GM18517 (cell line): ENCODE data around the gene IRF5.

Source experiments
- ATAC-seq: cut with Tn5 transposase; IDR thresholded peaks from one replicate; pipeline ENCODE4 v1.9.1; 2021; ENCODE audit warnings: mild to moderate bottlenecking, moderate library complexity; ENCODE audit not compliant: unreplicated experiment

The IRF5 gene, protein sequence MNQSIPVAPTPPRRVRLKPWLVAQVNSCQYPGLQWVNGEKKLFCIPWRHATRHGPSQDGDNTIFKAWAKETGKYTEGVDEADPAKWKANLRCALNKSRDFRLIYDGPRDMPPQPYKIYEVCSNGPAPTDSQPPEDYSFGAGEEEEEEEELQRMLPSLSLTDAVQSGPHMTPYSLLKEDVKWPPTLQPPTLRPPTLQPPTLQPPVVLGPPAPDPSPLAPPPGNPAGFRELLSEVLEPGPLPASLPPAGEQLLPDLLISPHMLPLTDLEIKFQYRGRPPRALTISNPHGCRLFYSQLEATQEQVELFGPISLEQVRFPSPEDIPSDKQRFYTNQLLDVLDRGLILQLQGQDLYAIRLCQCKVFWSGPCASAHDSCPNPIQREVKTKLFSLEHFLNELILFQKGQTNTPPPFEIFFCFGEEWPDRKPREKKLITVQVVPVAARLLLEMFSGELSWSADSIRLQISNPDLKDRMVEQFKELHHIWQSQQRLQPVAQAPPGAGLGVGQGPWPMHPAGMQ

GRCh38 chr7:128937647-128938543 is at the start of gene IRF5:
TSS of gene IRF5 (plus strand) at chr7:128937927. CDS start at chr7:128942082, 4,155 bp downstream.
- no peak for ATAC-seq

GRCh38 chr7:128888039-128888755 is 49.5 kb upstream of the IRF5 start:
- no peak for ATAC-seq

GRCh38 chr7:128888756-128889095 is 49.0 kb upstream of the IRF5 start:
- no peak for ATAC-seq

DNA sequence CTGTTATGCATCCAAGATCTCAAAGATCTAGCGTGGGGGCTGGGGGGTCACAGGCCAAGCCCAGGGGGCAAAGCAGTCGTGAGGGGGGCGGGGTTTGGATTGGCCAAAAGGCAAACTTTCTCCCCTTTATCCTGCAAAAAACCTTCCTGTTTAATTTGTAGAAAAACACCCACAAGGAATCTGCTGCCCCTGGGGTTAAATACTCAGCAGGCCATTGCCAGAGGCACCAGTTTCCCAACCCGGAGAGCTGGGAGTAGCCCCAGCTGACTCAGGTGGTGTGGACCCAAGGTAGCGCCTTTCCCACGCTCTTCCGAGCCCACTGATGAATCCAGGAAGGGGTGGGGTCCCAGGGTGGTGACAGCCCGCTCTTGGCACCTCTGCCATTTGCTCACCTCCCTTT is 48.6 kb upstream of the IRF5 start:
- ATAC-seq: no peak

- no peak for ATAC-seq
These were observed 47.2 kb upstream of the IRF5 start for GRCh38 chr7:128890306-128891109.

- no peak for ATAC-seq
These were observed 46.4 kb upstream of the IRF5 start for GRCh38 chr7:128891110-128891941.

- no peak for ATAC-seq
These were observed 45.8 kb upstream of the IRF5 start for GRCh38 chr7:128891942-128892269.

DNA sequence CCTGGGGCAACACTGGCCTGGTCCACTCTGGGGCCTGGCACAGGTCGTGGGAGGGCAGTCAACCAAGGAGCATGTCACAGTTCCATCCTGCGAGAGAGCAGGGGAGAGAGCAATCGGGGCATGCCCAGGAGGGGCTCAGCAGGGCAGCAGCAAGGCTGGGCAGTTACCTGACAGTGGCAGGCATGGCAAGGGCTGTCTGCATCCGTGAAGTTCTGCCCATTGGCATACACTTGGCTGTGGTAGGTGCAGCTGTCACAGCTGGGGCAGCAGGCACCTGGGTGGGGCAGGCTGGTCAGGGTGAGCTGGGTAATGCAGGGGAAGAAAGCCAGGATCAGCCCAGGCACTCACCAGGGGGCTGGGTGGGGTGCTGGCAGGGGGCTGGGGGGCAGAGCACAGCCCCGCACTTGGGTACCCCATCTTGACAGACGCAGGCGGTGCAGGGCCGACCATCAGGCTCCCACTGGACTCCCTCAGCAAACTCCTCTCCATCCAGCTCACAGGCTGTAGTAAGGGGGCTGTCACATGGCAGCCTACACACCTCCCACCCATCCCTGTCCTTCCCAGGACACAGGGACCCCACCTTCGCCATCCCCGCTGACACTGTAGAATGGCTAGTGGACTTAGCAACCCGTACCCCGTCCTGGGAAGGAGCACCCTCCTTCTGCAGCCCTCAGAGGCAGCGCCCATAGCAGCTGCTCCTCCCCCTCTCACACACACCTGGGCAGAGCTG is 45.0 kb upstream of the IRF5 start:
- no peak for ATAC-seq

DNA sequence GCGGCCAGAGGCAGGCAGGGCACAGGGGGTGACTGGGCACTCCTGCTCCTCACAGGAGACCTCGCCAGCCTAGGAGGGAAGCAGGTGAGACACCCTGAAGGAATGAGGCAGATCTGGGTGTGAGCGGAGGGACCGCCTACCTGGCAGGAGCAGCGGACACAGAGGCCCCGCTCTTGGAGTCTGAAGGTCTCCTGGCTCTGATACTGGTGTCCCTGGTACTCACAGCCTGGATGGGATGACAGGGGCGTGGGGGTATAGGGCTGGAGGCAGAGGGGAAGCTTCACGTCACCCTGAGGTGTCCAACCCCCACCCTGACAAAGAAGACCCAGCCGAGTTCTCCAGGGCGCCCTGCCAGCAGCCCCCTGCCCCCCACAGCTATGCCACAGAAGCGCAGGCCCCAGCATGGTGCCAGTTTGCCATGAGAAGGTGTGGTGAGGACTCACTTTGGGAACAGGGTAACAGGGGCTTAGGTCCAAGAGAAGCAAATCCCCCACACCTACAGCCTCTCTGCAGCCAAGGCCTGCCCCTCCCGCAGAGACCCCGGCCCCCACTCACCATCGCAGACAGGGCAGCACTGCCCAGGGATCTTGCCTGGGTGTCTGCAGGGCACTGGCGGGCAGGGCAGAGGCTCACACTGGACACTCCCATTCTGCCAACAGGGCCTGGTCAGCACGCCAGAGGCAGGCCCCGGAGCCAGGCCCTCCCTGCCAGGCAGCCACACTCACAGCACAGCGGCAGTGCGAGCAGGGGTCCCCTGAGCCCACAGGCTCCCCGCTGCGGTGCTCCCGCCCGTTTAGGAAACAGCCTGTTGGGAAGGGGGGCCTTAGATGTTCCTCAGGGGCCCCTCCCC is 44.3 kb upstream of the IRF5 start:
- no peak for ATAC-seq

DNA sequence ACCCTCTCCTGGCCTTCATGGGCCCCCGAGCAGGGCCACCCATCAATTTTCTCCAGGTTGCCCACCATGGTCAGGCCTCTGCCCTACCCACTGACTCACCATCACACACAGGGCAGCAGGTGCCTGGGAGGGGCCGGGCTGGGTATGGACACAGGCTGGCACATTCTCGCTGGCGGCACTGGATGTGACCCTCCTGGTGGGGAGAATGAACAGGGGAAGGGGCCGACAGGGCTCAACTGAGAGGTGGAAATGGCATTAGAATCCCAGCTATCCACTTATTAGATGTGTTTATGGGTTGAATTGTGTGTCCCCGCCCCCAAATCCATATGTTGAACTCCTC is 43.7 kb upstream of the IRF5 start:
- ATAC-seq: no peak

DNA sequence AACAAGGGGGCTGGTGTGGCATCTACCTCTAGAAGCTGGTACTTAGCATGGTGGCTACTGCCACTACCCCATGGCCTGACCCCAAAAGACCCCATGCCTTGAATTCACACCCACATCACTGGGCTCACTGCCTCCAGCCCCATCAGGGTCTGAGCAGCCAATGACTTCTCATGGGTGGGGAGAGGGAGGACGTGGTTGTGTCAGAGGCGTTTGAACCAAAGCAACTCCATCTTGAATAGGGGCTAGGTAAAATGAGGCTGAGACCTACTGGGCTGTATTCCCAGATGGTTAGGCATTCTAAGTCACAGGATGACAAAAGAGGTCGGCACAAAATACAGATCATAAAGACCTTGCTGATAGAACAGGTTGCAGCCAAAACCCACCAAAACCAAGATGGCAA is 42.4 kb upstream of the IRF5 start:
- no peak for ATAC-seq

DNA sequence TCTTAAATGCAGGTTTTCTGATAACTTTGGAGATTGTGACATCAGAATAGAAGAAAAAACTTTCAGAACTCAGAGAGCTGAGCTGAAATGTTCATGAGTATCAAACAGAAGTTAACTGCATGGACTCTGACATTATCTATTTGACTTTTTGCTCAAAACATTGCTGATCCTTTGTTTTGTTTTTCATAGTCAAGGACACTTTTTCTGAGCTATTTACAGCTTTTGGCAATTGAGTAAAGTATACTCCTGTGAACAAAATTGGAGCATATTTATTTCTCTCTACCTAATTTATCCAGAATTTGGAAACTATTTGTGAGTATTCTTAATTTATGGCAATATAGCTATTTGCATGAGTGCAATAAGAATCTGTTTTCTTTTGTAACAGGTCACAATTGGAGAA is 38.3 kb upstream of the IRF5 start:
- ATAC-seq: no peak

DNA sequence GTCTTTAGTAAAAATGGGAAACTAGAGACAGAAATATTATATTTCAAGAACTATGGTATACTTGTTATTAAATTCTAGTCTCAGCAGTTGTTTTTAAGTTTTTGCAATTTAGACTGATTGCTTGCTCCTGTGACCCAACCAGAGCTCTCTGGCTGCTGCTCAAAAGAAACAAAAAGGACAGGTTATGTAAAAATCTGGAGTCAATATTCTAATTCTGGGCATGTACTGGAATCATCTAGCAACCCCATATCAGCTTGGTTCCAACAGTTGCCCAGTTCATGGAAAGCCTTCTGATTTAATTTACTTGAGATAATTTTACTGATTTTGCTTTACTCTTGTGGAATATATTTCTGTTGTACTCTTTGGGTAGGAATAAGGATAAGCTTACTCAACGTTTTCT is 37.5 kb upstream of the IRF5 start:
- no peak for ATAC-seq

- no peak for ATAC-seq
These were observed 34.8 kb upstream of the IRF5 start for GRCh38 chr7:128902761-128903585.

- ATAC-seq: no peak
These were observed 33.9 kb upstream of the IRF5 start for GRCh38 chr7:128903621-128904361.

DNA sequence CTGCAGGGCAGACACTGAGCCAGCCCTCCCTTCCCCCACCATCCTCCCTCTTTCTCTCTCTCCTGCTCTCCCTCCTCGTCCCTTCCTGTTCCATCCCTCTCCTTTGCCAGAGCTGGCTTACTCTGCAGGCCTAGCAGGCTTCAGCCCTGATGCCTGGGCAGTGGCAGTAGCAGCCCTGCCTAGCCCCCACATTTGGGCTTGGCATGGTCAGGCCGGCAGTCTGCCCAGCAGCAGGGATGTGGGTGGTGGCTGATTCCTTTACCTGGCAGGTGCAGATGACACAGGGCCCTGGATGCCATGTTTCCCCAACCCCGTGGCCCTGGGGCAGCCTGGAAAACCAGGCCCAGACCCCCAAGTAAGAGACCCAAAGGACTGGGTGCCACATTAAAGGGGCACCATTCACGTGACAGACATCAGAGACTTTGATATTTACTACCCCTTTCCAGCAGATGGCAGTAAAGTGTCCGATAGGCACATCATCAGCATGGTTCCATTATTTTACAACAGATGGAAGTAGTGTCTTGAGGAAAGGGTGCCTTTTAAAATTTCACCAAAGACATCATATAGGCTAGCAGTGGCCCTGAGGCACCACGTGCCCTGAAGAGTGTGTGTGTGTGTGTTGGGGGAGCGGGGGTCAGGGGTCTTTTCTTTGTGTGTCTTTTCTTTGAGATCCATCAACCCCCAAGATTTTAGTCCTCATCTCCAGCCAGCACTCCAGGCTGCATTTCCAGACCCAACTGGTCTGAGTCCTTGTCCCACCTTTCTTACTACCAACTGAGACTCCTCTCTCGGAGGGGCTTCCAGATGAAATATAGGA is 33.1 kb upstream of the IRF5 start:
- ATAC-seq: no peak
